GM21367 (cell line): ENCODE data around the gene KEAP1.
A peak's percentile ranks its signal among the peaks of the same experiment; 100 is the strongest.
"Not testable (repeated sequence)": the region's sequence is repeated elsewhere in the genome, so short reads cannot be mapped to it uniquely, and the experiment has no call there.

Experiments
- ATAC-seq: cut with Tn5 transposase; IDR thresholded peaks from one replicate; pipeline ENCODE4 v1.9.1; 2021; ENCODE audit not compliant: unreplicated experiment

Gene KEAP1

DNA sequence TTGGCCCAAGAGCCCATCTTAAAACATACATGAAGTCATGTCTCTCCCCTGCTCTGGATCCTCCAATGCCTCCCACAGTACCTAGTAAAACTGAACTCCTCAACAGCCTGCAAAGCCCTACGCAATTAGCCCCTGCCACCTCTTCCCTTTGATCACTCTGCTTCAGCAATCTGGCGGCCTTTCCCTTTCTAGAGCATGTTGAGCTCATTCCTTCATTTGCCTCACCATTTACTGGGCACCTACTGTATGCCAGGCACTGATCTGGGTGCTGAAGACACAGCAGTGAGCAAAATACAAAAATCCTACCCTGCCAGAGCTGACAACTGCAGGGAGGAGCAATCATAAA, 2.9 kb downstream of the KEAP1 start:
- no peak for ATAC-seq

DNA sequence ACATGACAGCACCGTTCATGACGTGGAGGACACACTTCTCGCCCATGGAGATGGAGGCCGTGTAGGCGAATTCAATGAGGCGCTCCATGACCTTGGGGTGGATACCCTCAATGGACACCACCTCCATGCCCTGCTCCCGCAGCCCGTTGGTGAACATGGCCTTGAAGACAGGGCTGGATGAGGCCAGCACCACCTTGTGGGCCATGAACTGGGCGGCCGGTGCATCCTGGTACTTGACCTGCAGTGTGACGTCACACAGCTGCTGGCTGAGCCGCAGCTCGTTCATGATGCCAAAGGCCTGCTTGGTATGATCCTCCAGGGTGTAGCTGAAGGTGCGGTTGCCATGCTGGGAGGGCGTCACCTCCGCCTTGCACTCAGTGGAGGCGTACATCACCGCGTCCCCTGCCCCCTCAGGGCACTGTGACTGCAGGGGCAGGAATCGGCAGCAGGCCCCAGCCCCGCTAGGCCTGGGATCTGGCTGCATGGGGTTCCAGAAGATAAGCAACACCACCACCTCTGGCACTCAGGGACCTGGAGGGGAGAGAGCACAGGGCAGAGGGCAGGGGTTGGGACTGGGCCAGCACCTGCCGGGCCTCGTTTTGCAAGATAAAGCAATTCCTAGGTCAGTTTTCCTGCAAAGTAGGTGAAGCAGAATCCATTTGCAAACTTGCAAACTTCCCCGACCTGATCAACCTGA, 3.5 kb downstream of the KEAP1 start:
- no peak for ATAC-seq

DNA sequence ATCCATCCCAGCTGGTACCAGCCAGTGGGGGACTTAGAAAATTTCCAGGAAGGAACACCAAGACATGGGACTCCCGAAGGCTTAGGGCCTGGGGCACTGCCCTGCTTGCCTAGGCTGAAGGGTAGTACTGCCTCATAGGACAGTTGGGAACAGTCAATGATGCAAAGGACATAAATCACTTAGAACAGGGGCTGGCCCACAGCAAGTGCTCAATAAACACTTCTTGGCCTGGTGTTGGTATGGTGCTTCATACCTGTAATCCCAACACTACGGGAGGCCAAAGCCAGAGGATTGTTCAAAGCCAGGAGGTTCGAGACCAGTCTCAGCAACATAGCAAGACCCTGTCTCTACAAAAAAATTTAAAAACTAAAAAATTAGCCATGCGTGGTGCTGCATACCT, 5.8 kb downstream of the KEAP1 start:
- no peak for ATAC-seq

DNA sequence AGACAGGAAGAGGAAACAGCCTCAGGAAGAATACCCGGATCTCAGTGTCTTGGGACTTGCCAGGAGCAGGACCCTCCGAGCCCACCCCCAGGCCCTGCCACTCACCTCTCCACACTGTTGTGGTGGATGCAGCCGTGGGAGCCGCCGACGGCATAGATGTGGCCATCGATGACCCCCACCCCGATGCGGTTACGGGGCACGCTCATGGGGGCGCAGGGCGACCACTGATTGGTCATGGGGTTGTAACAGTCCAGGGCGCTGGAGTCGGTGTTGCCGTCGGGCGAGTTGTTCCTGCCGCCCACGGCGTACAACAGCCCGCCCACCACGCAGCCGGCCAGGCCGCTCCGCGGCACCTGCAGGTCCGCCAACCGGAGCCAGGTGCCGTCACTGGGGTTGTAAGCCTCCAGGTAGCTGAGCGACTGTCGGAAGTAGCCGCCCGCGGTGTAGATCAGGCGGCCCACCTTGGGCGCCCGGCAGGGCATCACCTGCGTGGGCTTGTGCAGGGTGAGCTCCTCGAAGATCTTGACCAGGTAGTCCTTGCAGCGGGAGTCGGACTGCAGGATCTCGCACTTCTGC, 11.6 kb downstream of the KEAP1 start:
- ATAC-seq = no peak

DNA sequence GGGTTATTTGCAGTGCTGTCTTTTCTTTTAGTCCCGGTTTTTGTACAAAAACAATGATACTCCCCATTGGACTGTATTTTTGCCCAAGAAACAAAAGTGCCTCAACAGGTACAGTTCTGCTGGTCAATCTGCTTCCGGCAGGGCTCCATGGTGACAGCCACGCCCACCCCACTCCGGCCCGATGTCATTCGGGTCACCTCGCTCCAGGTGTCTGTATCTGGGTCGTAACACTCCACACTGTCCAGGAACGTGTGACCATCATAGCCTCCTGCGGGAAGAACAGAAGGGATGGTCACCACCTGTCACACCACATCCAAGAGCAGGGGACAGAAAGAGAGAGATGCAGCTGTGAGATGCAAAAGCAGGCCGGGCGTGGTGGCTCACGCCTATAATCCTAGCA, 16.6 kb downstream of the KEAP1 start:
- ATAC-seq = no peak

DNA sequence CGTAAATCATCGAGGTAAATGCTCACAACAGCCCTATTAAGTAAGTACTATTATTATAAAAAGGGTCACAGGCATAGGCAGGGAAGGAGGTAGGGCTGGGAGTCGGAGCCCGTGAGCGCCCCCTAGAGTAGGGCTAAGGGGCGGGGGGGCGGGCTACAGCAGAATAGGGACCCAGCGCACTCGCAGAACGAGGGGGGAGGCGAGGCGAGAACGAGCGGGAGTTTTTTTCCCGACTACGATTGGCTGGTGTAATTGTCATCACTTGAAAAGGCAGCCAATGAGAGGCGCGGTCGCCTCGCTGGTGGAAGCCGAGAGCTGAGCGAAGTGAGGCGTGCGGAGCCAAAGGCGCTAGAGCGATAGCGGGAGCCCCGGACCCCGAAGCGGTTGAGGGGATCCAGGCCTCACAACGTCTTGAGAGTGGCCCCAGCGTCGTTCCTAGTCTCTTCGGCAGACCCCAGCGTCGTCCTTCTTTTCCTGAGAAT, 24.2 kb downstream of the KEAP1 start:
- ATAC-seq = no peak

DNA sequence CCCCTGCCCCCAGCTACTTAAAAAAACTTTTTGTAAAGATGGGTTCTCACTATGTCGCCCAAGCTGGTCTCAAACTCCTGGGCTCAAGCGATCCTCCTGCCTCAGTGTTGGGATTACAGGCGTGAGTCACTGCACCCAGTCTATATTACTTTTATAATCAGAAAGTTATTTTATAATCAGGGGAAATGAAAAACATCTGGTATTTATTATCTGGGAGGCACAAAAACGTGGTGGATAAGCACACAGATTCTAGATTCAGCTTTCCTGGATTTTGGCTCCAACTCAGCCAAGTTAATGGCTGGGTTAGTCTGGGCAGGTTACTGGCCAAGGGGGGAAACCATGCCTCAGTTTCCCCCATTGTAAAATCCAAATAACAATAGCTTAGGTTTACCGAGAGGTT, 24.7 kb downstream of the KEAP1 start:
- ATAC-seq = no peak

DNA sequence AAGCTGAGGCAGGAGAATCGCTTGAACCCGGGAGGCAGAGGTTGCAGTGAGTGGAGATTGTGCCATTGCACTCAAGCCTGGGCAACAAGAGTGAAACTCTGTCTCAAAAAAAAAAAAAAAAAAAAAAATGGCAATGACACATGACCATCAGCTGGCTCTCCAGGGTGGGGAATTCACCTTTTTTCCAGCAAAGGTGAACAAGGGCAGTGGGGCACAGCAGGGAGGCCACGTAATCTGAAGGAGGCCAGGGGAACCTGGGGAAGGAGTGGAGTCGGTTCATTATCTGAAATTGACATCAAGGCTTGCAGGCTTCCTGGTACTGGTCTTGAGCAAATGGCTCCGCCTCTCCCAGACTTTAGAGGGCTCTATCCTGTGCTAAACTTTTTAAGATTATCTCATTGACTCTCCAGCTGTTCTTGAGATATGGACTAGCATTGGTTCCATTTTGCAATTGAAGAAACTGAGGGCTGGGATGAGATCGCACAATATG, 28.1 kb downstream of the KEAP1 start:
- ATAC-seq = no peak

DNA sequence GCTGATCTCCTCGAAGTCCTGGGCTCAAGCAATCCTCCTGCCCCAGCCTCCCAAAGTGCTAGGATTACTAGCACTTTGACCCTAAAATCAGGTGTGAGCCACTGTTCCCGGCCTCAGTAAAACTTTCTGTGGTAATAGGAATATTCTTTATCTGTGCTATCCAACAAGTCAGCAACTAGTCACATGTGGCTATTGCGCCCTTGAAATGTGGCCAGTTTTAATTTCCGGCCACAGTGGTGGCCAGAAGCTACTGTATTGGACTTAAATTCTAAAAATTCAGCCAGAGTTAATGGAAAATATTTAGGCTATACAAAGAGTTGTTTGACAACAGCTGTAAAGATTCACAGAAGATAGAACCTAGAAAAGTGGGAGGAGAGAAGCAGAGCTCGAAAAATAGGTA, 30.0 kb downstream of the KEAP1 start:
- no peak for ATAC-seq

DNA sequence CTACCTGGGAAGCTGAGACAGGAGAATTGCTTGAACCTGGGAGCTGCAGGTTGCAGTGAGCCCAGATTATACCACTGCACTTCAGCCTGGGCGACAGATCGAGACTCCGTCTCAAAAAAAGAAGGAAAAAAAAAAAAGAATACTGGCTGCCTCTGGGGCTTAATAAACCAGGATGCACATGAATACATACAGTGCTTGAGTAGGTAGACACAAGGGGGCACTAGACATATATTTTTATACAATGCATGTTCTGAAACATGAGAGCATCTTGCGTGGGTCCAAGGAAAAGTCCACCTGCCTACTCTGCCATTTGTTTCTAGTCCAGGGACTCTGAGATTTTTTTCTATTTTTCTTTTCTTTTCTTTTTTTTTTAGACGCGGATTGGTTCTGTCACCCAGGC, 31.2 kb downstream of the KEAP1 start:
- ATAC-seq = no peak

DNA sequence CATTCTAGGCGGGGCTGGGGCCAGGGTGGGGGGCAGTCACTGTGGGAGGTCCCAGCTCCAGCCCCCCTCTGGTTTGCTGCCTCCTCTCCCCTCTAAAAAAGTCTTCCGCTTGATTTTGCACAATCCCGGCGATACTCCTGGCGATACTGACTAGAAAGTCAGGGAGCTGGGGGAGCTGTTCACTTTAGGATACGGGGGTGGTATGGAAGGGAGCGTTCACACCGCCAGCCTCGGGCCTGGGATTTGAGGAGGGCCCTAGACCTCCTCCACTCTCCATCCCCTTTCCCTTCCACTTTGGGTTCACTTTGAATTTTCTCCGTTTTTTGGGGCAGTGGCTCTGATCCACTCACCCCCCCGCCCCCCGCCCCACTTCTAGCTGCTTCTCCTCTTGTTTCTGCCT, 35.0 kb downstream of the KEAP1 start:
- ATAC-seq = no peak

DNA sequence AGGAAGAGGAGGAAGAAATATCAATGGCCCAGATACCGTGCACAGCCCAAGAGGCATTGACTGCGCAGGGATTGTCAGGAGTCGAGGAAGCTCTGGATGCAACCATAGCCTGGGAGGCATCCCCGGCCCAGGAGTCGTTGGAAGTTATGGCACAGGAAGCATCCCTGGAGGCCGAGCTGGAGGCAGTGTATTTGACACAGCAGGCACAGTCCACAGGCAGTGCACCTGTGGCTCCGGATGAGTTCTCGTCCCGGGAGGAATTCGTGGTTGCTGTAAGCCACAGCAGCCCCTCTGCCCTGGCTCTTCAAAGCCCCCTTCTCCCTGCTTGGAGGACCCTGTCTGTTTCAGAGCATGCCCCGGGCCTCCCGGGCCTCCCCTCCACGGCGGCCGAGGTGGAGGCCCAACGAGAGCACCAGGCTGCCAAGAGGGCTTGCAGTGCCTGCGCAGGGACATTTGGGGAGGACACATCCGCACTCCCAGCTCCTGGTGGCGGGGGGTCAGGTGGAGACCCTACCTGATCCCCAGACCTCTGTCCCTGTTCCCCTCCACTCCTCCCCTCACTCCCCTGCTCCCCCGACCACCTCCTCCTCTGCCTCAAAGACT, 36.0 kb downstream of the KEAP1 start:
- ATAC-seq = no peak

DNA sequence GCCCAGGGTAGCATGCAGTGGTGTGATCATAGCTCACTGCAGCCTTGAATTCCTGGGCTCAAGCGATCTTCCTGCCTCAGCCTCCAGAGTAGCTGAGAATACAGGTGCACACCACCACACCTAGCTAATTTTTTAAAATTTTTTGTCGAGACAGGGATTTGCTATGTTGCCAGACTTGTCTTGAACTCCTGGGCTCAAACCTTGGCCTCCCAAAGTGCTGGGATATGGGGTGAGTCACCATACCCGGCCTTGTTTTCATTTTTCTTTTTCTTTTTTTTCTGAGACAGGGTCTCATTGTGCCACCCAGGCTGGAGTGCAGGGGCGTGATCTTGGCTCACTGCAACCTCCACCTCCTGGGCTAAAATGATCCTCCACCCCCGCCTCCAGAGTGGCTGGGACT, 38.7 kb downstream of the KEAP1 start:
- no peak for ATAC-seq

DNA sequence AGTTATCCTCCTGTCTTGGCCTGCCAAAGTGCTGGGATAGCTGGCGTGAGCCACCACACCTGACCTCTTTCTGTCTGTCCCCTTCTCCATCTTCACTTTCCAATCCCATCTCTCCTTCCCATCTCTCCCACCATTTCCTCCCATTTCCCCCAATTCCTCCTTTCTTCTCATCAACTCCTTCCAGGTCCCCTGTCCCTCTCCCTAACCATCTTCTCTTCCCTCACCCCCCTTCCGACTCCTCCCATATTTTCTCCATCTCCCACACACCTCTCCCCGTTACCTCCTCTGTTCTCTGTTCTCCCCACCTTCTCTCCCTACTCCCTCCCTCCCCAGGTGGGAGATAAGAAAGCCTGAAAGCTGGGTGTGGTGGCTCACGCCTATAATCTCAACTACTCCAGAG, 40.6 kb downstream of the KEAP1 start:
- no peak for ATAC-seq

DNA sequence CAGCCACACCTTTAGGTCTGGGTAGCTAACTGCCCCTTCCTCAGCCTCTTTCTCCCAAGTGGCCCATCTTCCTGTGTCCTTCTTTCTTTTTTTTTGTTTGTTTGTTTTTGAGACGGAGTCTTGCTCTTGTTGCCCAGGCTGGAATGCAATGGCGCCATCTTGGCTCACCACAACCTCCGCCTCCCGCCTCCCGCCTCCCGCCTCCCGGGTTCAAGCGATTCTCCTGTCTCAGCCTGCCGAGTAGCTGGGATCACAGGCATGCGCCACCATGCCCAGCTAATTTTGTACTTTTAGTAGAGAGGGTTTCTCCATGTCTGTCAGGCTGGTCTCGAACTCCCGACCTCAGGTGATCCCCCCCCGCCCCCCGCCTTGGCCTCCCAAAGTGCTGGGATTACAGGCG, 41.1 kb downstream of the KEAP1 start:
- ATAC-seq = not testable (repeated sequence)

DNA sequence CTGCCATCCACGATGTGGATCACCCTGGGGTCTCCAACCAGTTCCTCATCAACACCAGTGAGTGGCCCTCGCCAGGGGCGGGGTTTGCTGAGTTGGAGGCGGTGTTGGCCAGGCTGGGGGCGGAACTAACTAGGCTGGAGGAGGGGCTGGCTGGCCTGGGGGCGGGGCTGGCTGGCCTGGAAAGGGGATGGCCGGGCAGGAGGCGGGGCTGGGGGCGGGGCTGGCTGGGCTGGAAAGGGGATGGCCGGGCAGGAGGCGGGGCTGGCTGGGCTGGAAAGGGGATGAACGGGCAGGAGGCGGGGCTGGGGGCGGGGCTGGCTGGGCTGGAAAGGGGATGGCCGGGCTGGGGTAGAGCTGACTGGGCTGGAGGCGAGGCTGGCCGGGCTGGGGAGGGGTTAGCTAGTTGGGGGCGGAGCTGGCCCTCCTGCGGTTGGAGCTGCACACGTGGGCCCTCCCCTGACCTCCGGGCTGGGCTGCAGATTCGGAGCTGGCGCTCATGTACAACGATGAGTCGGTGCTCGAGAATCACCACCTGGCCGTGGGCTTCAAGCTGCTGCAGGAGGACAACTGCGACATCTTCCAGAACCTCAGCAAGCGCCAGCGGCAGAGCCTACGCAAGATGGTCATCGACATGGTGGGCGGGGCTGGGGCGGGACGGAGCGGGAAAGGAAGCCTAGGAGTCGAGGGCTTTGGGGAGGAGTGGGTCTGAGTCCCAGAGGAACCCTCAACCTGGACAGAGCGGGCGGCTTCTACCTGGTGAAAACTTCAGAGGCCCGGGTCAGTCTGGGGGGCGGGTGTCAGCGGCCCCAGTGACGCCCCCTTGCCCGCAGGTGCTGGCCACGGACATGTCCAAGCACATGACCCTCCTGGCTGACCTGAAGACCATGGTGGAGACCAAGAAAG, 41.9 kb downstream of the KEAP1 start:
- peak; percentile 84 for ATAC-seq

DNA sequence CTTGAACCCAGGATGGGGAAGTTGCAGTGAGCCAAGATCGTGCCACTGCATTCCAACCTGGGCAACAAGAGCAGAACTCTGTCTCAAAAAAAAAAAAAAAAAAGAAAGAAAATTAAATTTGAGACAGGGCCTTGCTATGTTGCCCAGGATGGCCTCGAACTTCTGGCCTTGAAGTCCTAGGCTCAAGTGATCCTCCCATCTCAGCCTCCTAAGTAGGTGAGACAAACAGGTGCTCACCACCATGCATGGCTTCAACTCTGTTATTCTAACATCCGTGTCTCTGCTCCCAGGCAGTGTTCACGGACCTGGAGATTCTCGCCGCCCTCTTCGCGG, 42.5 kb downstream of the KEAP1 start:
- ATAC-seq = no peak

DNA sequence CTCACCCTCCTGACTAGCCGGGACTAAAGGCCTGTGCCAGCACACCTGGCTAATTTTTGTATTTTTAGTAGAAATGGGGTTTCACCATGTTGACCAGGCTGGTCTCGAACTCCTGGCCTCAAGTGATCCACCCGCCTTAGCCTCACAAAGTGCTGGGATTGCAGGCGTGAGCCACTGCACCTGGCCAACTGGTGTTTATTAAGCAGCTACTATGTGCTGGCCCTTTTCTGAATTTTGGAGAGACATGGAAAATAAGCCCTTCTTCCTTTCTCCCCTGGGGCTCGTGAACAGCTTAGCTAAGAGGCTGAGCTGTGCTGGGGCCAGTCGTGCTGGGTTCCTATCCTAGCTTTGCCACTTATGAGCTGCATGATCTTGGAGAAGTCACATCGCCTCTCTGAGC, 44.4 kb downstream of the KEAP1 start:
- ATAC-seq = not testable (repeated sequence)

DNA sequence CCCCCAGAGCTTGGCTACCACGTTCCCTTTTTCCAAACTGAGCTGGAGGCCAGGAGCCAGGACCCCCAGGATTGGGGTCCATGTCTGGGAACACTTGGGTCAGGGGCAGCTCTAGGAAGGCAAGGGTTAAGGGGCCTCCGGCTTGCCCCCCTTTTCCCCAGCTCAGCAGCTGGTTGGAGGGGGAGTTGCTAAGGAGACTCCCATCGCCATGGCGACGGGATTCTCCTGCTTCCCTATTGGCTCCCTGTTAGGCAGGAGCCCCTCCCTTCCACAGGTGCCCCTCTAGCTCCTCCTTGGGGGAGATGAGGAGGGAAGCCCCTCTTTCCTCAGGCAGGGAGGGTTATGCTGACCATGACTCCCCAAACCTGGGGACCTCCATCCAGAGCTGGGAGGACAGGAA, 48.9 kb downstream of the KEAP1 start:
- no peak for ATAC-seq

DNA sequence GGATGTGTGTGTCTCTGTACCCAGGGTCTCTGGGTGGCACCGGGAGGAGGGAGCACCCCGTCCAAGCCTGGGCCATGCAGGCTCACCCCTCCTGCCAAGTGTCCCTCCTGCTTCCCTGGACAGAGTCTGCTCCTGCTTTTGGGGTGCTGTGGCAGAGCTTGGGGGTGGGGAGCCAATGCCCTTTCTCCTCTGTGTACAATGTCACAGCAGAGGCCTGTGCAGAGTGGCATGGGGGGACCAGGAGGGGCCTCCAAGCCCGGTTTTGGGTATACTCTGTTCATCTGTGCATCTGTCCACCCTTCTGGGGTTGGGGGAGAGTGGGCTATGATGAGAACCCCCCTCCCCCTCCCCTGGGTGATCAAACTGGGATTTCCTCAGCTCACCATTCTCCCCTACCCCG, 49.3 kb downstream of the KEAP1 start:
- no peak for ATAC-seq

DNA sequence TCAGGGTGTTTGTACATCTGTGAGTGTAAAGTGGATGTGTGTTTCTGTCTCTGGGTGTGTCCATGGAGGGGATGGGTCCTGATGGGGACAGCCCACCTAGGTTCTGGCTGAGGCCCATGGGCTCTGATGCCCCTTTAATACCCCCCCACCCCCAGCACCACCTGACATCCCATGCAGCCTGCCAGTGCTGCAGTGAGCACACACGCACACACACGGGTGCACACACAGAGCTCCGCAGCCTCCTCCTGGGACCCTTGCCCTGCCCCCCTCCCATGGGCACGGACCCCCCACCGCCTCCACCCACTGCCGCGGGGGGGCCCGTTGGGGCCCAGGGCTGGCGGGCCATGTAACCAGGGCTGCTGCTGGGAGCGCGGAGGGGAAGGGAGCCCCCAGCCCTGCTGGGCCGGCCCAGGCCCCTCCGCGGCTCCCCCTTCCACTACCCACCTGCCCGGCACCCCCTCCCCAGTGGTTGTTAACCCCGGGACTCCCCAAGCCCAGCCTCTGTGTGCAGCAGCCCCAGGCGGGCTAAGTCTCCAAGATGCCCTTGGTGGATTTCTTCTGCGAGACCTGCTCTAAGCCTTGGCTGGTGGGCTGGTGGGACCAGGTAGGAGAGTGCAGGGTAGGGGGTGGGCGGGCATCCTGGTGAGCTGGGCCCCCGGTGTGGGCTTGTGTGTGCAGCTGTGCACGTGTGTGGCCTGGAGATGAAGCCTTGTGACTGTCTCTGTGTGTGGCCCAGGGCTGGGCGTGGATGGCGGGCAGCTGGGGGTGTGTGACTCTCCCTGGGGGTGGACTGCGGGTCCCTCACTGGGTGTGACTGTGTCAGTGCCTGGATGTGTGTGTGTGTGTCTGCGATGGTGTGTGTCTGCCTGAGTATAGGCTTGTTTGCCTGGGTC, 50.2 kb downstream of the KEAP1 start:
- no peak for ATAC-seq
